ENCODE data around the gene ABCD3.
"Not testable (repeated sequence)": the region's sequence is repeated elsewhere in the genome, so short reads cannot be mapped to it uniquely, and the experiment has no call there.

- not testable (repeated sequence) for TF ChIP-seq CTCF, EP300 (IDR thresholded peaks at IDR 0.05)
These were observed 30.6 kb downstream of the ABCD3 start for GRCh38 chr1:94448741-94449140.

Measured in tibial nerve (tissue), 4 donors.